SK-N-SH treated with all-trans-retinoic acid at 6 μM for 48 hours (cell line): ENCODE results near the gene SURF6.
A peak's percentile ranks its signal among the peaks of the same experiment; 100 is the strongest.

Experiments used
- ATAC-seq: fragments of 200-7000 bp; cut with Tn5 transposase; 3 replicates; pipeline ENCODE4 v1.9.1; 2020; ENCODE audit warnings: mild to moderate bottlenecking, moderate library complexity
- ARNTL ChIP-seq: fragments of 450-650 bp; formaldehyde crosslinking; IDR thresholded peaks from 2 replicates; pipeline ENCODE4 v1.5.0; 2020; ENCODE audit warnings: low read depth, mild to moderate bottlenecking, moderate library complexity, borderline replicate concordance
- BACH2 ChIP-seq: fragments of 250-450 bp; sonication (Bioruptor Pico); IDR thresholded peaks from 2 replicates; pipeline ENCODE4 v1.9.0; 2021; ENCODE audit warnings: mild to moderate bottlenecking, borderline replicate concordance
- CSDC2 ChIP-seq: fragments of 250-450 bp; sonication (Bioruptor Pico); IDR thresholded peaks from 2 replicates; pipeline ENCODE4 v1.5.0; 2020; ENCODE audit warnings: mild to moderate bottlenecking, moderate library complexity
- ESRRG ChIP-seq: fragments of 250-450 bp; sonication (Bioruptor Pico); IDR thresholded peaks from 2 replicates; pipeline ENCODE4 v1.6.1; 2021; ENCODE audit warnings: mild to moderate bottlenecking
- GLIS3 ChIP-seq: fragments of 250-450 bp; sonication (Bioruptor Pico); IDR thresholded peaks from 2 replicates; pipeline ENCODE4 v1.5.0; 2020; ENCODE audit warnings: mild to moderate bottlenecking, moderate library complexity
- ISL1 ChIP-seq: fragments of 250-450 bp; sonication (Bioruptor Pico); IDR thresholded peaks from 2 replicates; pipeline ENCODE4 v2.1.2; 2022; ENCODE audit warnings: mild to moderate bottlenecking, moderate library complexity
- OSR1 ChIP-seq: fragments of 250-450 bp; sonication (Bioruptor Pico); IDR thresholded peaks from 2 replicates; pipeline ENCODE4 v1.8.0; 2022; ENCODE audit warnings: moderate library complexity, mild to moderate bottlenecking, inconsistent platforms
- PPARA ChIP-seq: fragments of 250-450 bp; sonication (Bioruptor Pico); IDR thresholded peaks from 2 replicates; pipeline ENCODE4 v1.5.0; 2020; ENCODE audit warnings: mild to moderate bottlenecking, borderline replicate concordance
- RARB ChIP-seq: fragments of 250-450 bp; sonication (Bioruptor Pico); IDR thresholded peaks from 2 replicates; pipeline ENCODE4 v1.8.0; 2021; ENCODE audit warnings: mild to moderate bottlenecking, moderate library complexity
- SNAI2 ChIP-seq: fragments of 250-450 bp; sonication (Bioruptor Pico); IDR thresholded peaks from 2 replicates; pipeline ENCODE4 v1.5.0; 2020; ENCODE audit warnings: mild to moderate bottlenecking, moderate library complexity
- TCF4 ChIP-seq: fragments of 250-450 bp; sonication (Bioruptor Pico); IDR thresholded peaks from 2 replicates; pipeline ENCODE4 v1.8.0; 2021; ENCODE audit warnings: mild to moderate bottlenecking, moderate library complexity, borderline replicate concordance
- TOX ChIP-seq: fragments of 250-450 bp; sonication (Bioruptor Pico); IDR thresholded peaks from 2 replicates; pipeline ENCODE4 v1.8.0; 2021; ENCODE audit warnings: mild to moderate bottlenecking, moderate library complexity, borderline replicate concordance
- ZC3H10 ChIP-seq: fragments of 250-450 bp; sonication (Bioruptor Pico); IDR thresholded peaks from 2 replicates; pipeline ENCODE4 v1.5.1; 2021; ENCODE audit warnings: mild to moderate bottlenecking, moderate library complexity
- ZFP3 ChIP-seq: fragments of 250-450 bp; sonication (Bioruptor Pico); IDR thresholded peaks from 2 replicates; pipeline ENCODE4 v1.5.0; 2020; ENCODE audit warnings: mild to moderate bottlenecking, moderate library complexity
- ZFP30 ChIP-seq: fragments of 450-650 bp; formaldehyde crosslinking; IDR thresholded peaks from 2 replicates; pipeline ENCODE4 v1.5.0; 2022; ENCODE audit warnings: mild to moderate bottlenecking, moderate library complexity
- ZNF565 ChIP-seq: fragments of 450-650 bp; formaldehyde crosslinking; conservative IDR thresholded peaks from 2 replicates; pipeline ENCODE4 v1.5.0; 2020; ENCODE audit warnings: low read depth, mild to moderate bottlenecking, moderate library complexity
- ZNF70 ChIP-seq: fragments of 450-650 bp; formaldehyde crosslinking; IDR thresholded peaks from 2 replicates; pipeline ENCODE4 v1.5.0; 2020; ENCODE audit warnings: mild to moderate bottlenecking, moderate library complexity
- ZNF8 ChIP-seq: fragments of 450-650 bp; formaldehyde crosslinking; IDR thresholded peaks from 2 replicates; pipeline ENCODE4 v1.5.0; 2020; ENCODE audit warnings: mild to moderate bottlenecking, moderate library complexity
- TF ChIP-seq, protein P1 (sequence below): fragments of 250-450 bp; sonication (Bioruptor Pico); IDR thresholded peaks from 2 replicates; pipeline ENCODE4 v1.8.0; 2020; ENCODE audit warnings: mild to moderate bottlenecking, moderate library complexity, borderline replicate concordance
- TF ChIP-seq, protein P2 (sequence below): fragments of 250-450 bp; sonication (Bioruptor Pico); IDR thresholded peaks from 2 replicates; pipeline ENCODE4 v1.5.0; 2020; ENCODE audit warnings: mild to moderate bottlenecking, moderate library complexity
- TF ChIP-seq, protein P3 (sequence below): fragments of 250-450 bp; sonication (Bioruptor Pico); IDR thresholded peaks from 2 replicates; pipeline ENCODE4 v1.5.1; 2020; ENCODE audit warnings: low read depth, mild to moderate bottlenecking, moderate library complexity
- TF ChIP-seq, protein P4 (sequence below): fragments of 250-450 bp; sonication (Bioruptor Pico); IDR thresholded peaks from 2 replicates; pipeline ENCODE4 v1.8.0; 2021; ENCODE audit warnings: low read depth, mild to moderate bottlenecking, moderate library complexity, borderline replicate concordance

SURF6 gene

DNA sequence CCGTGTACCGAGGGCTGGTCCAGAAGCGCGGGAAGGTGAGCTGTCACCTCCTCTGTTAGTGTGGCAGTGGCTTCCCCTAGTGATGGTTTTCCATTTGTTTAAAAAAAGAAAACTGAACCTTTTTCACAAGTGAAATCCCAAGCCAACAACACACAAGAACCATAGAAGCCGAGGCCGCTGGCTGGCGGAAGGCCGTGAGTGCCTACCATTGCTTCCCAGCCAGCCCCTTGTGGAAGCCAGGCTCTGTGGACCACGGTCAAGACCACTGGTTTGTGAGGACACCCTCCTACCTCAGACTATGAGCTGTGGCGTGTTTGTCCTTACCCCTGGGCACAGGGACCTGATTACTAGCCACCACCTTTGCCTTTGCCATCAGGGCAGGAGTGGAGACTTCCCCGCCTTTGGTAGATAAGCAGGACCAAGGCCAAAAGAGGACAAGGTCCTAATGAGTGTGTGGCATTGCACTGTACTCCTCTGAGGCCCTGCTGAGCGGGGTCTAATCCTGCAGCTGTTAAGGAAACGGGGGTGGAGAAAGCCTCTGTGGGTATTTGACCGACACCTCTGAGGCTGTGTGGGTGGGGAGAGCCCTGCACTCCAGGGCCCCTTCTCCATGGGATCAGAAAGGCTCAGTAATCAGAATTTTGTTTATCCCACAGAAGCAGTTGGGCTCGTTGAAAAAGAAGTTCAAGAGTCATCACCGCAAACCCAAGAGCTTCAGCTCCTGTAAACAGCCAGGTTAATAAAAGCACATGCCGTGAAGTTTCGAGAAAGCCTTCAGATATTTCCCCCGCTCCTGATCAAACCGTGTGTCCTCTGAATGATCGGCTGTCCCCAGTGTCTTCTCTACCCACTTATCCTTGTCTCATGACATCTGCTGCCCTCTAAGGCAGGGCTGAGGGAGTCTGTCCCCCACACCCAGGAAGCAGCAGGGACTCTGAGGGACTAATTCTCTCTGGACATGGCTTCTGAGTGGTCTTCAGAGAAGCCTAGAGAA is 24.7 kb upstream of the SURF6 start:
- no peak for TF ChIP-seq ZFP3 (CRISPR knock-in tag)
- no peak for TF ChIP-seq GLIS3
- TF ChIP-seq TCF4 = no peak
- TF ChIP-seq ZC3H10 (CRISPR knock-in tag) = no peak
- TF ChIP-seq, protein P1, sequence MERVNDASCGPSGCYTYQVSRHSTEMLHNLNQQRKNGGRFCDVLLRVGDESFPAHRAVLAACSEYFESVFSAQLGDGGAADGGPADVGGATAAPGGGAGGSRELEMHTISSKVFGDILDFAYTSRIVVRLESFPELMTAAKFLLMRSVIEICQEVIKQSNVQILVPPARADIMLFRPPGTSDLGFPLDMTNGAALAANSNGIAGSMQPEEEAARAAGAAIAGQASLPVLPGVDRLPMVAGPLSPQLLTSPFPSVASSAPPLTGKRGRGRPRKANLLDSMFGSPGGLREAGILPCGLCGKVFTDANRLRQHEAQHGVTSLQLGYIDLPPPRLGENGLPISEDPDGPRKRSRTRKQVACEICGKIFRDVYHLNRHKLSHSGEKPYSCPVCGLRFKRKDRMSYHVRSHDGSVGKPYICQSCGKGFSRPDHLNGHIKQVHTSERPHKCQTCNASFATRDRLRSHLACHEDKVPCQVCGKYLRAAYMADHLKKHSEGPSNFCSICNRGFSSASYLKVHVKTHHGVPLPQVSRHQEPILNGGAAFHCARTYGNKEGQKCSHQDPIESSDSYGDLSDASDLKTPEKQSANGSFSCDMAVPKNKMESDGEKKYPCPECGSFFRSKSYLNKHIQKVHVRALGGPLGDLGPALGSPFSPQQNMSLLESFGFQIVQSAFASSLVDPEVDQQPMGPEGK (CRISPR knock-in tag) = no peak
- TF ChIP-seq ARNTL = no peak
- TF ChIP-seq ZFP30 (CRISPR knock-in tag) = no peak
- TF ChIP-seq, protein P2, sequence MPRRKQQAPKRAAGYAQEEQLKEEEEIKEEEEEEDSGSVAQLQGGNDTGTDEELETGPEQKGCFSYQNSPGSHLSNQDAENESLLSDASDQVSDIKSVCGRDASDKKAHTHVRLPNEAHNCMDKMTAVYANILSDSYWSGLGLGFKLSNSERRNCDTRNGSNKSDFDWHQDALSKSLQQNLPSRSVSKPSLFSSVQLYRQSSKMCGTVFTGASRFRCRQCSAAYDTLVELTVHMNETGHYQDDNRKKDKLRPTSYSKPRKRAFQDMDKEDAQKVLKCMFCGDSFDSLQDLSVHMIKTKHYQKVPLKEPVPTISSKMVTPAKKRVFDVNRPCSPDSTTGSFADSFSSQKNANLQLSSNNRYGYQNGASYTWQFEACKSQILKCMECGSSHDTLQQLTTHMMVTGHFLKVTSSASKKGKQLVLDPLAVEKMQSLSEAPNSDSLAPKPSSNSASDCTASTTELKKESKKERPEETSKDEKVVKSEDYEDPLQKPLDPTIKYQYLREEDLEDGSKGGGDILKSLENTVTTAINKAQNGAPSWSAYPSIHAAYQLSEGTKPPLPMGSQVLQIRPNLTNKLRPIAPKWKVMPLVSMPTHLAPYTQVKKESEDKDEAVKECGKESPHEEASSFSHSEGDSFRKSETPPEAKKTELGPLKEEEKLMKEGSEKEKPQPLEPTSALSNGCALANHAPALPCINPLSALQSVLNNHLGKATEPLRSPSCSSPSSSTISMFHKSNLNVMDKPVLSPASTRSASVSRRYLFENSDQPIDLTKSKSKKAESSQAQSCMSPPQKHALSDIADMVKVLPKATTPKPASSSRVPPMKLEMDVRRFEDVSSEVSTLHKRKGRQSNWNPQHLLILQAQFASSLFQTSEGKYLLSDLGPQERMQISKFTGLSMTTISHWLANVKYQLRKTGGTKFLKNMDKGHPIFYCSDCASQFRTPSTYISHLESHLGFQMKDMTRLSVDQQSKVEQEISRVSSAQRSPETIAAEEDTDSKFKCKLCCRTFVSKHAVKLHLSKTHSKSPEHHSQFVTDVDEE = no peak
- ATAC-seq = no peak

DNA sequence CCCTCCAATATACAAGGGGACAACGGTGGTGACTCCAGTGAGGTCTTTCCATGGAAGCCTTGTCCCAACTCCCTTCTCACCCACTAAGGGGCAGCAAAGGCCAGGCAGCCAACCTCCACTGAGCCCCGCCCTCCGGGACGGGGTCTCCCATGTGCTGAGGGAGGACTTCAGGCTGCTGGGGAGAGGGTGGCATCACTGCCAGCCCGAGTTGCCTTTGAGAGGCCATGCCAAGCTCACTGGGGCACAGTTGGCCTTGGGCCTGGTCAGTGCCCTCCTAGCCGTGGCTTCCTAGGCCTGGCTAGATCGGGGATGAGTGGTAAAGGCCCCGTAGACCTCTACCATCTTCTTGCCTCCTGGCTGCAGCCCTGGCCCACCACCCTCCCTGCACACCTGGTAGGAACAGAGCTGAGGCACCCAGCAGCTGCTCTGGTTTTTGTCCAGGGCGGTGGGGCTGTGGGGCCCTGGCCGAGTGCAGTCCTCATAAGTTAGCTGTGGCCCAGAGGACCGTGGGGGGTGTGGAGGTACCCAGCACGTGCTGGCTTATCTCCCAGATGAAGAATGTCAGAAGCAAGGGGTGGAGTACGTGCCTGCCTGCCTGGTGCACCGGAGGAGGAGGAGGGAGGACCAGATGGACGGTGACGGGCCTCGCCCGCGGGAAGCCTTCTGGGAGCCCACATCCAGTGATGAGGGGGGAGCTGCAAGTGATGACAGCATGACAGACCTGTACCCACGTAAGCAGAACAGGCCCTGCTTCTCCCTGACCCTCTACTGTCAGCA is 23.6 kb upstream of the SURF6 start:
- peak; percentile 3; the same call in 1 of the 3 replicates for ATAC-seq
- TF ChIP-seq ZFP30 (CRISPR knock-in tag) (no peak), ISL1 (CRISPR knock-in tag) (no peak)
- TF ChIP-seq, protein P3, sequence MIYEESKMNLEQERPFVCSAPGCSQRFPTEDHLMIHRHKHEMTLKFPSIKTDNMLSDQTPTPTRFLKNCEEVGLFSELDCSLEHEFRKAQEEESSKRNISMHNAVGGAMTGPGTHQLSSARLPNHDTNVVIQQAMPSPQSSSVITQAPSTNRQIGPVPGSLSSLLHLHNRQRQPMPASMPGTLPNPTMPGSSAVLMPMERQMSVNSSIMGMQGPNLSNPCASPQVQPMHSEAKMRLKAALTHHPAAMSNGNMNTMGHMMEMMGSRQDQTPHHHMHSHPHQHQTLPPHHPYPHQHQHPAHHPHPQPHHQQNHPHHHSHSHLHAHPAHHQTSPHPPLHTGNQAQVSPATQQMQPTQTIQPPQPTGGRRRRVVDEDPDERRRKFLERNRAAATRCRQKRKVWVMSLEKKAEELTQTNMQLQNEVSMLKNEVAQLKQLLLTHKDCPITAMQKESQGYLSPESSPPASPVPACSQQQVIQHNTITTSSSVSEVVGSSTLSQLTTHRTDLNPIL = no peak
- TF ChIP-seq, all 23 proteins: peak for 0

DNA sequence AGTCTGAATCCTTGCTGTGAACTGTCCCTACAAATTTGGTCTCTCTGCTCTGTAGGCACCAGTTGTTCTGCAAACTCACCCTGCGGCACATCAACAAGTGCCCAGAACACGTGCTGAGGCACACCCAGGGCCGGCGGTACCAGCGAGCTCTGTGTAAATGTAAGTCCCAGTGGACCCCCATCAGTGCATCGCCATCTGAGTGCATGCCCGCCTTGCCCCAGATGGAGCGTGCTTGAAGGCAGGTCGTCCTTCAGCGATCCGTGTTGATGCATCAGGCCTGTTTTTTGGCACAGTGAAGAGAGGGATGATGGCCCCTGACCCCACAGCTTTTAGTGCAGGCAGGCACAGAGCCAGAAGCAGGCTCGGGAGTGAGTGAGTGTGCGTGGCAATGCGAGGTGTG is 21.7 kb upstream of the SURF6 start:
- ATAC-seq = no peak
- no peak for TF ChIP-seq ZNF8
- no peak for TF ChIP-seq ZNF70 (CRISPR knock-in tag)
- no peak for TF ChIP-seq ZFP30 (CRISPR knock-in tag)
- TF ChIP-seq SNAI2 (CRISPR knock-in tag) = no peak
- TF ChIP-seq OSR1 (CRISPR knock-in tag) = no peak
- no peak for TF ChIP-seq TCF4
- TF ChIP-seq ESRRG (CRISPR knock-in tag) = no peak
- TF ChIP-seq, protein P1 (CRISPR knock-in tag) = no peak
- TF ChIP-seq BACH2 = no peak
- no peak for TF ChIP-seq ZC3H10 (CRISPR knock-in tag)
- no peak for TF ChIP-seq PPARA
- TF ChIP-seq ZNF565 = no peak
- TF ChIP-seq TOX (CRISPR knock-in tag) = no peak
- TF ChIP-seq, protein P4, sequence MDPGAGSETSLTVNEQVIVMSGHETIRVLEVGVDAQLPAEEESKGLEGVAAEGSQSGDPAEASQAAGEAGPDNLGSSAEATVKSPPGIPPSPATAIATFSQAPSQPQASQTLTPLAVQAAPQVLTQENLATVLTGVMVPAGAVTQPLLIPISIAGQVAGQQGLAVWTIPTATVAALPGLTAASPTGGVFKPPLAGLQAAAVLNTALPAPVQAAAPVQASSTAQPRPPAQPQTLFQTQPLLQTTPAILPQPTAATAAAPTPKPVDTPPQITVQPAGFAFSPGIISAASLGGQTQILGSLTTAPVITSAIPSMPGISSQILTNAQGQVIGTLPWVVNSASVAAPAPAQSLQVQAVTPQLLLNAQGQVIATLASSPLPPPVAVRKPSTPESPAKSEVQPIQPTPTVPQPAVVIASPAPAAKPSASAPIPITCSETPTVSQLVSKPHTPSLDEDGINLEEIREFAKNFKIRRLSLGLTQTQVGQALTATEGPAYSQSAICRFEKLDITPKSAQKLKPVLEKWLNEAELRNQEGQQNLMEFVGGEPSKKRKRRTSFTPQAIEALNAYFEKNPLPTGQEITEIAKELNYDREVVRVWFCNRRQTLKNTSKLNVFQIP (CRISPR knock-in tag) = no peak
- TF ChIP-seq CSDC2 (CRISPR knock-in tag) = no peak
- TF ChIP-seq, protein P2 = no peak
- TF ChIP-seq RARB (CRISPR knock-in tag) = no peak
- no peak for TF ChIP-seq GLIS3
- TF ChIP-seq, all 23 proteins: peak for 0
